Stimulated activated CD4-positive, alpha-beta T cell treated with anti-CD3 and anti-CD28 coated beads, Interleukin-12 subunit alpha, Interleukin-12 subunit beta, amount 100 ng/mL, for 24 hours (primary cell): Measurements from ENCODE around the gene NCOA6.
"Not testable (repeated sequence)": the region's sequence is repeated elsewhere in the genome, so short reads cannot be mapped to it uniquely, and the experiment has no call there.

ENCODE experiments used
- DNase-seq, 2 experiments: peaks; one replicate each; pipeline ENCODE4 v3.0.0-alpha.2; 2020; ENCODE audit warnings: low read depth in 2 of 2

The NCOA6 gene

DNA sequence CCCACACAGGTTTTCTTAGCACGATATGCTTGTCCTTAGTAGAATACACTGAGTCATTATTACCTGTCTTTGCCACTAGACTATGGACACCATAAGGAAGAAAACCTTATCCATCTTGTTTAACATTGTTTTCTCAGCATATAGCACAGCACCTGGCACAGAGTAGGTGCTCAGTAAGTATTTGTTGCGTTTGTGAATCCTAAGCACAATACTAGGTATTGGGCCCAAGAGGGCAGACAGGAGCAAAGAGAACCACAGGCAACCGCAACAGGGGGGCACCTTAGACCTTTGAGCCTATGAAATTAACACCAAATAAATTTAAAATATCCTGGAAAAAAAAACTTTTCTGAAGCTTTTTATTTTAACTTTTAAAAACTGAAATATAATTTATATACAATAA is 3.7 kb upstream of the NCOA6 start:
- DNase-seq: no peak

DNA sequence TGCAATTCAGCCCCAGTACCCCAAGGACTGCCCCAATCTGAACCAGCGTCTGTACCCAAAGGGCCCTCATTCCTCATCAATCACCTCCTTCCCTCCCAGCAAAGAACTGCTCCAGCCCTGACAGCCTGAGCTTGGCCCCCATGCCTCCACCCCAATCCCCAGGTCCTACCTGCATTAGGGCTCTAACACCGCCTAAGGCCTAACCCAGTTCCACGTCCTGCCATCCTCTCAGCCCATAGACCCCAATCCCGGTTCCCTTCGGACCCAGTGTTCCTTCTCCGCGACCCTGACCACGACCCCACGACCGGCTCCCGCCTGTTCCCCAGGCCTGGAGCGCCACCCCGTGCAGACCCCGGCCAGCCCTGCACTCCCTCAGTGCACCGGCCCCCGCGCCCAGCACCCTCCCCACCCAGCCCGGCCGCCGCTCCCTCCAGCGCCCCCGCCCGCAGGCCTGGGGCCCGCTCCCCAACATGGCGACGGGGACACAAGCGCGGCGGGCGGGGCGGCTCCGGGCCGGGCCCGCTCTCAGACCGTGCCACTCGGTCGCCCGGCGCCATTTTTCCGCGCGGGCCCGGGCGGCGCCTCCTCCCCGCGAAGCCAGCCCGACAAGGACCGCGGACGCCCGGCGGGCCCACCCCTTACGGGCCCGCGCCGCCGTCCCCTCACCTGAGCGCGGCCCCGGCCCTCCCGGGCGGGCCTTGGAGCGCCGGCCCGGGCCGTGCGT is 483 bp downstream of the NCOA6 start:
- peak; percentile 29 to 50 for DNase-seq

- peak; percentile 54 to 76 for DNase-seq
These were observed 1.0 kb downstream of the NCOA6 start for GRCh38 chr20:34824452-34824805.

DNA sequence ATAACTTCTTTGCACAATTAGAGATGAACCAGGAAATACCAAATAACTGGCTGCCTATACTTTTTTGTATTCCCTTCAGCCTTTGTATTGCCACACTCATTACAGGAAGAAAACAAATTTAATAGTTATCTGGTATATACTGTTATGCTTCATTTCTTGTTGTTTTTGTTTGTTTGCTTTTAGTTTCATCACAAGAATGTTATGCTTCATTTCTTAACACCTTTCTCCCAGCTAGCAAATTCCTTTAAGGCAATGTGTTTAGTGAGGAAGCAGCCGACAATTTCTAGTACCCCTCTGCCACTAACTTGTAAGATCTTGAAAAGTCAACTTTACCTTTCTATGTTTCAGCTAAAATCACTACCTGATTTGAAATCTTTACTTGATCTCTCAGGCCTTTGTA is 1.4 kb downstream of the NCOA6 start:
- DNase-seq: no peak

- DNase-seq: no peak
These were observed 4.5 kb downstream of the NCOA6 start for GRCh38 chr20:34820805-34821578.

GRCh38 chr20:34817801-34818200 is 7.7 kb downstream of the NCOA6 start:
- DNase-seq: no peak

DNA sequence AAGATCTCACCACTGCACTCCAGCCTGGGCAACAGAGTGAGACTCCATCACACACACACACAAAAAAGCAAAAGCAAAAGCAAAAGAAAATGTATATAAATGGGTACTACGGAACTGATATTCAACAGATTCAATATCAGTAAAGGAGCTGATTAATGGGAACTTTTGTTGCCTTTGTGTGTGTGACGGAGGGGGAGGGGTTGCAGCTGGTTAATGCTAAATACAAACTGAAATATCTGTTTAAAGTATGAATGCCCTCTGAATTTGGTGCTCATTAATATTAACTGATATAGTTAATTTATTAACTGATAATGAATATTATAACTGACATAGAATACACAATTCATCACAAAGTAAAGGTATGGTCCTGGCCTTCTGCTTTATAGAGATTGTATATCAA is 8.4 kb downstream of the NCOA6 start:
- no peak for DNase-seq

- DNase-seq: no peak
These were observed 9.8 kb downstream of the NCOA6 start for GRCh38 chr20:34815636-34816035.

GRCh38 chr20:34808583-34808982 is 16.9 kb downstream of the NCOA6 start:
- no peak for DNase-seq

DNA sequence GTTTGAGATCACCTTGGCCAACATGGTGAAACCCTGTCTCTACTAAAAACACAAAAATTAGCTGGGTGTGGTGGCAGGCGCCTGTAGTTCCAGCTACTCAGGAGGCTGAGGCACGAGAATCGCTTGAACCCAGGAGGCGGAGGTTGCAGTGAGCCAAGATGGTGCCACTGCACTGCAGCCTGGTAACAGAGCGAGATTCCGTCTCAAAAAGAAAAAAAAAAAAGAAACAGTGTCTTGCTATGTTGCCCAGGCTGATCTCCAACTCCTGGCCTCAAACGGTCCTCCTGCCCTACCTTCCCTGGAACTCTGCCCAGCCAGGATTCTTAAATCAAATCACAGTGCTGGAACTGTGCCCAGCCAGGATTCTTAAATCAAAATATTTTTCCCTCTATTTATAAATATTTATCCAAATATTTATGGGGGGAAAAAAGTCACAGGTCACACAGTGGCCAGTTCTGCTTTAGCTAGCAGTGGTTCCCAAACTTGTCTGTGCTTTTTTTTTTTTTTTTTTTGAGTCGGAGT is 17.4 kb downstream of the NCOA6 start:
- DNase-seq: not testable (repeated sequence)

GRCh38 chr20:34806255-34806654 is 19.2 kb downstream of the NCOA6 start:
- DNase-seq: no peak

DNA sequence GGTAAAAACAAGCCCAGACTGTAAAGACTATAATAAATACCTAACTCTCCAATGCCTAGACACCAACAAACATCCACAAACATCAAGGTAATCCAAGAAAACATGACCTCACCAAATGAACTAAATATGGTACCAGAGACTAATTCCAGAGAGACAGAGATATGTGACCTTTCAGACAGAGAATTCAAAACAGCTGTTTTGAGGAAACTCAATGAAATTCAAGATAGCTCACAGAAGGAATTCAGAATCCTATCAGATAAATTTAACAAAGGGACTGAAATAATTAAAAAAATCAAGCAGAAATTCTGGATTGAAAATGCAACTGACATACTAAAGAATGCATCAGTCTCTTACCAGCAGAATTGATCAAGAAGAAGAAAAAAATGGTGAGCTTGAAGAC is 26.6 kb downstream of the NCOA6 start:
- DNase-seq: no peak

DNA sequence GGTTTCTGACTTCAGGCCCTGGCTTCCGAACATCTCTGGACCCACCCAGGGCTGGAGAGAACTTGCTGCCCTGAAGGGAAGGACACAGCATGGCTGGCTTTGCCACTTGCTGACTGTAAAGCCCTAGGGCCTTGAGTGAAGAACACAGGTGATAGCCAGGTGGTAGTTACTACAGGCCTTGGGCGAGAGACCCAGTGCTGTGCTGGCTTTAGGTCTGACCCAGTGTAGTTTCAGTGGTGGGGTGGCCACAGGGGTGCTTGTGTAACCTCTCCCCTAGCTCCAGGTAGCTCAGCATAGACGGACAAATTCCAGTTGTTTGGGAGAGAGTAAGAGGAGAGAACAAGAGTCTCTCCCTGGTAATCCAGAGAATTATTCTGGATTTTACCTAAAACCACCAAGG is 27.1 kb downstream of the NCOA6 start:
- DNase-seq: no peak

DNA sequence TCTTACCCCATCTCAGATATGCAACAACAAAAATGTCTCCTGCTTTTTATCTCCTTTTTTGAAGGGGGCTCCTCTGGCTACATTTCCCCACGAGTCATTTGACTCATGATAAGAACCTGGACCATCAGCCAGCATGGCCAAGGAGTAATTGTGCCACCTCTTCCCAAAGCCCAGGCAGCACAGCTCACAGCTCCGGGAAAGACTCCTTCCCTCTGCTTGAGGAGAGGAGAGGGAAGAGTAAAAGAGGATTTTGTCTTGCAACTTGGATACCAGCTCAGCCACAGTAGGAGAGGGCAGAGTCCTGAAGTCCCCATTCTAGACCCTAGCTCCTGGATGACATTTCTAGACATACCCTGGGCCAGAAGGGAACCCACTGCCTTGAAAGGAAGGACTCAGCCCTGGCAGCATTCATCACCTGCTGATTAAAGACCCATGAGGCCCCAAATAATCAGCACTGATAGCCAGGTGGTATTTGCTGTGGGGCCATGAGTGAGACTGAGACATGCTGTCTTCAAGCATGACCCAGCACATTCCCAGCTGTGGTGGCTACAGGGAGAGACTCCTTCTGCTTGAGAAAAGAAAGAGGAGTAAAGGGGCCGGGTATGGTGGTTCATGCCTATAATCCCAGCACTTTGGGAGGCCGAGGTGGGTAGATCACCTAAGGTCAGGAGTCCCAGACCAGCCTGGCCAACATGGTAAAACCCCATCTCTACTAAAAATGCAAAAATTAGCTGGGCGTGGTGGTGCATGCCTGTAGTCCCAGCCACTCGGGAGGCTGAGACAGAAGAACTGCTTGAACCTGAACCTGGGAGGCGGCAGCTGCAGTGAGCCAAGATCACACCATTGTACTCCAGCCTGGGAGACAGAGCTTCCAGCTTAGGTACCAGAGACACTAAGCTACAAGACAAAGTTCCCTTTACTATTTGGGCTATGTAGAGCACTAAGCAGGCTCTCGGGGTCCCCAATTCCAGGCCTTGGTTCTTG is 28.1 kb downstream of the NCOA6 start:
- DNase-seq: no peak

GRCh38 chr20:34794006-34794585 is 31.4 kb downstream of the NCOA6 start:
- DNase-seq: no peak

DNA sequence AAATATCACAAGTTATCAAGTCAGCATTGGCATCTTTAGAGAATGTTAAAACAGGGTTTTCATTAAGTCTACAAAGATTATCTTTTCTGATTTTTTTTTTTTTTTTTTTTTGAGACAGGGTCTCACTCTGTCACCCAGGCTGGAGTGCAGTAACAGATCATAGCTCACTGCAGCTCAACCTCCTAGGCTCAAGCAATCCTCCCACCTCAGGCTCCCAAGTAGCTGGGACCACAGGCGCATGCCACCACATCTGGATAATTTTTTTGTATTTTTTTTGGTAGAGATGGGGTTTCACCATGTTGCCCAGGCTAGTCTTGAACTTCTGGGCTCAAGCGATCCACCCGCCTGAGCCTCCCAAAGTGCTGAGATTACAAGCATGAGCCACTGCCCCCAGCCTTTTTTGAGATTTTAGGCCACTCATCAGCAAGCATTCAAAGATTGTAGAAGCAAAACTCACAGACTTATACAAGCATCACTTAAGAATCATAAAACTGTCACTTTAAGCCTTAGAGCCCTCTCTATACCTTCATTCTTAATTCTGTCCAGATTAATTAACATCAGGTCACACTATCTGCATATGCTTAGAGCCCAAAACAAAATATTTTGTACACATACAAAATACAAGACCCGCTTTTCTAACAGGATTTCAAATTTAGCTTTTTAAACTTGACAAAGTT is 32.6 kb downstream of the NCOA6 start:
- no peak for DNase-seq

- DNase-seq: no peak
These were observed 34.0 kb downstream of the NCOA6 start for GRCh38 chr20:34791289-34792020.

DNA sequence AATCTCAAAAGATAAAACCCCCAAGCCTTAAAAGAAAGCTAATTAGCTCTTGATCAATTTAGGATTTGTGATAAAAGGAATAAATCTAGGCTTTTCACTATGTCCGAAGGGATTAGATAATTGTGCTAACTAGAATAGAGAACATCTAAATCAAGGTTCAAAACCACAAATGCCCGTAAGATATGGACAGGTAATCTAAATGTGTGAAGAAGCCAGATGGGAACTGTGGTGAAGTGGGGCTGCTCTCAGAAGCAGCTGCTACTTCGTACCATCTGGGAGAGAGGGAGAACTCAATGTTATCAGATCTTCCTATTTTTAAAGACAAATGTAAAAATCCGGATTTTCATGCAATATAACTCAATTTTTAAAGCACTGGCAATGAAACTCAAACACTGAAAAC is 44.2 kb downstream of the NCOA6 start:
- DNase-seq: no peak

GRCh38 chr20:34780291-34780690 is 45.2 kb downstream of the NCOA6 start:
- not testable (repeated sequence) for DNase-seq

DNA sequence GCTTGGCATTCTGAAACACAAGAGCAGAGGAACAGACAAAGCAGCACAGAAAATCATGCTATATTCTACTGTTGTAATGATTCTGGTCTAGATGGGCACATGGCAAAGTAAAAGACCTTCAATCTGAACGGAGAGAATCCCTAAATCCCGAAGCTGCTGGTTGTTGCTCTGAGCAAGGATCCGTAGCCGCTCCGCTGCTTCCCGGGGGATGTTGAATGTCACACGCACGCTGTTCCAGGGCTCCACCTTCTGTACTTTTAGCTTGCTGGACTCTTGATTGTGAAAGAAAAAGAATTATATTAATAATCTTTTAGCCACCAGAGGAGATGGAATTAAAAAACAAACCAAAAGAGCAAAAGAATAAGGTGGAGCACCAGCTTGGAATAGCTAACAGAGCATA is 49.3 kb downstream of the NCOA6 start:
- no peak for DNase-seq
